HepG2 (cell line): ENCODE results near the gene TRIM36. TPM values are rescaled to one million over a fixed set of nuclear protein-coding genes. Genes with fewer than 3 reads are reported as not detected.

Source experiments
- AGO1 ChIP-seq: fragments of 200-400 bp; formaldehyde crosslinking; IDR thresholded peaks from 2 replicates; pipeline ENCODE4 v1.6.1; 2017; ENCODE audit warnings: mild to moderate bottlenecking, low read depth, low read length, moderate library complexity; ENCODE audit not compliant: poor library complexity, severe bottlenecking
- MED1 ChIP-seq: sonication (generic); formaldehyde crosslinking; IDR thresholded peaks from 2 replicates; pipeline ENCODE4 v1.4.0; 2020; ENCODE audit warnings: missing genetic modification reagents
- NFKBIZ ChIP-seq: IDR thresholded peaks from 2 replicates; pipeline ENCODE4 v1.6.1; 2018; ENCODE audit warnings: missing genetic modification reagents, missing compliant biosample characterization
- NRL ChIP-seq: sonication (generic); formaldehyde crosslinking; IDR thresholded peaks from 2 replicates; pipeline ENCODE4 v1.5.0; 2020; ENCODE audit warnings: missing genetic modification reagents, mild to moderate bottlenecking, moderate library complexity, borderline replicate concordance
- PHF21A ChIP-seq: sonication (generic); formaldehyde crosslinking; IDR thresholded peaks from 2 replicates; pipeline ENCODE4 v1.5.0; 2020; ENCODE audit warnings: mild to moderate bottlenecking, missing genetic modification reagents
- U2AF1 ChIP-seq: fragments of 200-400 bp; formaldehyde crosslinking; optimal IDR thresholded peaks from 2 replicates; pipeline ENCODE3; 2017; ENCODE audit warnings: mild to moderate bottlenecking, low read depth, low read length
- ZFP62 ChIP-seq: sonication (generic); formaldehyde crosslinking; IDR thresholded peaks from 2 replicates; pipeline ENCODE4 v1.4.0; 2020; ENCODE audit warnings: missing genetic modification reagents
- ZKSCAN8 ChIP-seq: IDR thresholded peaks from 2 replicates; pipeline ENCODE4 v1.6.1; 2016; ENCODE audit warnings: borderline replicate concordance, missing genetic modification reagents, missing compliant biosample characterization
- ZMAT3 ChIP-seq: sonication (generic); formaldehyde crosslinking; conservative IDR thresholded peaks from 2 replicates; pipeline ENCODE4 v1.7.0; 2021; ENCODE audit warnings: missing genetic modification reagents
- ZNF775 ChIP-seq: sonication (generic); formaldehyde crosslinking; IDR thresholded peaks from 2 replicates; pipeline ENCODE4 v1.4.0; 2020; ENCODE audit warnings: missing genetic modification reagents, mild to moderate bottlenecking, moderate library complexity, borderline replicate concordance
- ZNF839 ChIP-seq: sonication (generic); formaldehyde crosslinking; IDR thresholded peaks from 2 replicates; pipeline ENCODE4 v1.4.0; 2020; ENCODE audit warnings: missing genetic modification reagents, mild to moderate bottlenecking, borderline replicate concordance
- polyA plus RNA-seq, 8 experiments: library from polyadenylated mRNA; depleted of rRNA in 3 of 8; stranded (reverse) in 7 of 8; unstranded in 1 of 8; fragments of >200 nt; fragmentation: Illumina TruSeq in 4 of 8; extraction: Trizol in 4 of 8; gene quantifications; 2 replicates each; pipeline versions ENCODE4 v1.2.1 to v1.2.3, GENCODE V29; 2011 to 2016; ENCODE audit warnings: low read depth in 4 of 8, missing spikeins in 1 of 8, mixed read lengths in 1 of 8; ENCODE audit not compliant: insufficient read depth in 1 of 8
- total RNA-seq, 5 experiments: library from RNA; depleted of rRNA; stranded (reverse); fragments of >200 nt; fragmentation: Illumina TruSeq; extraction: Trizol; gene quantifications; 2 replicates each; pipeline ENCODE4 v1.2.3, GENCODE V29; 2016; ENCODE audit warnings: low read depth in 1 of 5
- TF ChIP-seq, protein P1 (sequence below): fragments of 450-650 bp; IDR thresholded peaks from 2 replicates; pipeline ENCODE4 v1.6.1; 2017; ENCODE audit warnings: mild to moderate bottlenecking
- TF ChIP-seq, protein P2 (sequence below): sonication (generic); formaldehyde crosslinking; IDR thresholded peaks from 2 replicates; pipeline ENCODE4 v1.4.0; 2020; ENCODE audit warnings: missing genetic modification reagents
- TF ChIP-seq, protein P3 (sequence below), 2 experiments: fragments of 450-650 bp in 1 of 2; sonication (generic) in 1 of 2; formaldehyde crosslinking in 1 of 2; IDR thresholded peaks; 2 replicates each; pipeline versions ENCODE4 v1.6.1 to v1.8.0; 2016 to 2022; ENCODE audit warnings: antibody characterized with exemption in 1 of 2, mild to moderate bottlenecking in 1 of 2, missing genetic modification reagents in 1 of 2

TRIM36 gene
- total and polyA plus RNA-seq, 2 of the 13 experiments (the other 11 are each of a cell fraction or from before 2014, with no cell fraction given): 1.7 to 2.4 TPM

GRCh38 chr5:115169487-115170133 is at the start of gene TRIM36 (continued):
- TF ChIP-seq, protein P1, sequence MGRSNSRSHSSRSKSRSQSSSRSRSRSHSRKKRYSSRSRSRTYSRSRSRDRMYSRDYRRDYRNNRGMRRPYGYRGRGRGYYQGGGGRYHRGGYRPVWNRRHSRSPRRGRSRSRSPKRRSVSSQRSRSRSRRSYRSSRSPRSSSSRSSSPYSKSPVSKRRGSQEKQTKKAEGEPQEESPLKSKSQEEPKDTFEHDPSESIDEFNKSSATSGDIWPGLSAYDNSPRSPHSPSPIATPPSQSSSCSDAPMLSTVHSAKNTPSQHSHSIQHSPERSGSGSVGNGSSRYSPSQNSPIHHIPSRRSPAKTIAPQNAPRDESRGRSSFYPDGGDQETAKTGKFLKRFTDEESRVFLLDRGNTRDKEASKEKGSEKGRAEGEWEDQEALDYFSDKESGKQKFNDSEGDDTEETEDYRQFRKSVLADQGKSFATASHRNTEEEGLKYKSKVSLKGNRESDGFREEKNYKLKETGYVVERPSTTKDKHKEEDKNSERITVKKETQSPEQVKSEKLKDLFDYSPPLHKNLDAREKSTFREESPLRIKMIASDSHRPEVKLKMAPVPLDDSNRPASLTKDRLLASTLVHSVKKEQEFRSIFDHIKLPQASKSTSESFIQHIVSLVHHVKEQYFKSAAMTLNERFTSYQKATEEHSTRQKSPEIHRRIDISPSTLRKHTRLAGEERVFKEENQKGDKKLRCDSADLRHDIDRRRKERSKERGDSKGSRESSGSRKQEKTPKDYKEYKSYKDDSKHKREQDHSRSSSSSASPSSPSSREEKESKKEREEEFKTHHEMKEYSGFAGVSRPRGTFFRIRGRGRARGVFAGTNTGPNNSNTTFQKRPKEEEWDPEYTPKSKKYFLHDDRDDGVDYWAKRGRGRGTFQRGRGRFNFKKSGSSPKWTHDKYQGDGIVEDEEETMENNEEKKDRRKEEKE: no peak
- TF ChIP-seq ZNF839 (CRISPR knock-in tag) (peak; percentile 55; the same call in 1 of the 2 replicates), NRL (peak; percentile 76), U2AF1 (no peak), PHF21A (CRISPR knock-in tag) (peak; percentile 34; the same call in 1 of the 2 replicates), ZKSCAN8 (no peak), NFKBIZ (CRISPR knock-in tag) (no peak), ZFP62 (CRISPR knock-in tag) (no peak), MED1 (CRISPR knock-in tag) (peak; percentile 41; the same call in 1 of the 2 replicates), AGO1 (peak; percentile 4), ZMAT3 (CRISPR knock-in tag) (0 out of 2 replicates have a peak, but pooled peaks have one; percentile 23), ZNF775 (CRISPR knock-in tag) (peak; percentile 97; the same call in 1 of the 2 replicates)
- TF ChIP-seq, protein P2, sequence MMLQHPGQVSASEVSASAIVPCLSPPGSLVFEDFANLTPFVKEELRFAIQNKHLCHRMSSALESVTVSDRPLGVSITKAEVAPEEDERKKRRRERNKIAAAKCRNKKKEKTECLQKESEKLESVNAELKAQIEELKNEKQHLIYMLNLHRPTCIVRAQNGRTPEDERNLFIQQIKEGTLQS (CRISPR knock-in tag): 0 out of 2 replicates have a peak, but pooled peaks have one; percentile 50
- TF ChIP-seq, protein P3, sequence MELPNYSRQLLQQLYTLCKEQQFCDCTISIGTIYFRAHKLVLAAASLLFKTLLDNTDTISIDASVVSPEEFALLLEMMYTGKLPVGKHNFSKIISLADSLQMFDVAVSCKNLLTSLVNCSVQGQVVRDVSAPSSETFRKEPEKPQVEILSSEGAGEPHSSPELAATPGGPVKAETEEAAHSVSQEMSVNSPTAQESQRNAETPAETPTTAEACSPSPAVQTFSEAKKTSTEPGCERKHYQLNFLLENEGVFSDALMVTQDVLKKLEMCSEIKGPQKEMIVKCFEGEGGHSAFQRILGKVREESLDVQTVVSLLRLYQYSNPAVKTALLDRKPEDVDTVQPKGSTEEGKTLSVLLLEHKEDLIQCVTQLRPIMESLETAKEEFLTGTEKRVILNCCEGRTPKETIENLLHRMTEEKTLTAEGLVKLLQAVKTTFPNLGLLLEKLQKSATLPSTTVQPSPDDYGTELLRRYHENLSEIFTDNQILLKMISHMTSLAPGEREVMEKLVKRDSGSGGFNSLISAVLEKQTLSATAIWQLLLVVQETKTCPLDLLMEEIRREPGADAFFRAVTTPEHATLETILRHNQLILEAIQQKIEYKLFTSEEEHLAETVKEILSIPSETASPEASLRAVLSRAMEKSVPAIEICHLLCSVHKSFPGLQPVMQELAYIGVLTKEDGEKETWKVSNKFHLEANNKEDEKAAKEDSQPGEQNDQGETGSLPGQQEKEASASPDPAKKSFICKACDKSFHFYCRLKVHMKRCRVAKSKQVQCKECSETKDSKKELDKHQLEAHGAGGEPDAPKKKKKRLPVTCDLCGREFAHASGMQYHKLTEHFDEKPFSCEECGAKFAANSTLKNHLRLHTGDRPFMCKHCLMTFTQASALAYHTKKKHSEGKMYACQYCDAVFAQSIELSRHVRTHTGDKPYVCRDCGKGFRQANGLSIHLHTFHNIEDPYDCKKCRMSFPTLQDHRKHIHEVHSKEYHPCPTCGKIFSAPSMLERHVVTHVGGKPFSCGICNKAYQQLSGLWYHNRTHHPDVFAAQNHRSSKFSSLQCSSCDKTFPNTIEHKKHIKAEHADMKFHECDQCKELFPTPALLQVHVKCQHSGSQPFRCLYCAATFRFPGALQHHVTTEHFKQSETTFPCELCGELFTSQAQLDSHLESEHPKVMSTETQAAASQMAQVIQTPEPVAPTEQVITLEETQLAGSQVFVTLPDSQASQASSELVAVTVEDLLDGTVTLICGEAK (IDR thresholded peaks at IDR 0.05): no peak
- TF ChIP-seq, protein P3 (CRISPR knock-in tag; IDR thresholded peaks at IDR 0.05): peak; percentile 84; the same call in 1 of the 2 replicates
